Ishikawa (cell line): ENCODE results near the gene ARHGAP22.

Source experiments
- NFIC ChIP-seq: IDR thresholded peaks from 2 replicates; pipeline ENCODE4 v1.6.1; 2012
- REST ChIP-seq: IDR thresholded peaks from 2 replicates; pipeline ENCODE4 v1.6.1; 2012; ENCODE audit warnings: low read depth, mild to moderate bottlenecking

DNA sequence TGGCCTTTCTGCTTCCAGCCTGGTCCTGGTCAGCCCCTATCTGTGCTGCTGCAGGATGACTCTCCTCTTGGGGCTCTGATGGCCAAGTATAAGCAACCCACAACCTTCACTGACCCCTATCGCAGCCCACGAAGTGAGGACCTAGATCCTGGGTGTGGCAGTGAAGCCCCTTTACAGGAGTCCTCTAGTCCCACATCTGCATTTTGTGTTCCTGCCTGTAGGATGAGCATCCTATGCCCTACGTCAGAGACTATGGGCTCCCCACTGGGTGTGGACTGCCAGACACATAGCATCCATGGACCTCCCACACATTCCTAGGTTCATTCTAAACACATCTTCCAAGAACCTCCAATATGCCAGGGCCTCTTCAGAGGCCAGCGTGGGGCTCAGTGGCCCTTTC lies 29.0 kb downstream of the ARHGAP22 start:
- TF ChIP-seq REST (no peak), NFIC (no peak)
